PC-9 (cell line): ENCODE measurements around the gene HSBP1. TPM values are rescaled to one million over a fixed set of nuclear protein-coding genes. Genes with fewer than 3 reads are reported as not detected.

ENCODE experiments used
- BruUV-seq: library from RNA; stranded (reverse); fragments of 400-500 nt; replicated peaks from 2 replicates; lab custom pipeline; 2021; lab: Mats Ljungman, UMichigan
- CTCF ChIA-PET: fragments of 300-600 bp; sonication (Branson Sonifier 250); formaldehyde crosslinking; loops from one replicate; lab custom pipeline; 2022; ENCODE audit warnings: antibody characterized with exemption; lab: Charles Lee
- POLR2A ChIA-PET: fragments of 300-600 bp; sonication (Branson Sonifier 250); formaldehyde crosslinking; loops from one replicate; lab custom pipeline; 2022; ENCODE audit warnings: antibody characterized with exemption; ENCODE audit not compliant: unreplicated experiment; lab: Charles Lee
- DNase-seq, 2 experiments: peaks; one replicate each; pipeline versions ENCODE4 v3.0.0 to v3.0.0-alpha.2; 2015 to 2022; ENCODE audit warnings: mixed read lengths in 1 of 2
- H2AFZ ChIP-seq: fragments of 200-600 bp; sonication (generic); 2 replicates; pipeline ENCODE4 v1.8.1; 2017; ENCODE audit warnings: antibody characterized with exemption
- H3F3A ChIP-seq: fragments of 200-600 bp; sonication (generic); 2 replicates; pipeline ENCODE4 v1.8.1; 2017; ENCODE audit warnings: antibody characterized with exemption, mild to moderate bottlenecking, low read depth; ENCODE audit not compliant: insufficient read depth
- H3K27ac ChIP-seq: fragments of 200-600 bp; sonication (generic); 2 replicates; pipeline ENCODE4 v1.6.1; 2016; ENCODE audit warnings: mixed run types
- H3K27me3 ChIP-seq: fragments of 200-600 bp; sonication (generic); 2 replicates; pipeline ENCODE4 v1.6.1; 2016; ENCODE audit warnings: low read depth, mixed run types; ENCODE audit not compliant: insufficient read depth
- H3K36me3 ChIP-seq: fragments of 200-600 bp; sonication (generic); 2 replicates; pipeline ENCODE4 v1.6.1; 2016; ENCODE audit warnings: low read depth, mixed run types
- H3K4me1 ChIP-seq: fragments of 200-600 bp; sonication (generic); replicated peaks from 2 replicates; pipeline ENCODE4 v1.6.1; 2016; ENCODE audit warnings: mixed run types; ENCODE audit not compliant: insufficient read depth
- H3K4me2 ChIP-seq: fragments of 200-600 bp; sonication (generic); 2 replicates; pipeline ENCODE4 v1.6.1; 2017; ENCODE audit warnings: mixed run types
- H3K4me3 ChIP-seq: fragments of 200-600 bp; sonication (generic); 2 replicates; pipeline ENCODE4 v1.6.1; 2016; ENCODE audit warnings: mixed run types
- H3K79me2 ChIP-seq: fragments of 200-600 bp; sonication (generic); 2 replicates; pipeline ENCODE4 v1.6.1; 2017; ENCODE audit warnings: low read depth, mixed run types
- H3K9me2 ChIP-seq: fragments of 200-600 bp; sonication (generic); 2 replicates; pipeline ENCODE4 v1.8.1; 2017; ENCODE audit warnings: mild to moderate bottlenecking; ENCODE audit not compliant: insufficient read depth
- H3K9me3 ChIP-seq: fragments of 200-600 bp; sonication (generic); 2 replicates; pipeline ENCODE4 v1.8.1; 2016; ENCODE audit warnings: low read depth; ENCODE audit not compliant: insufficient read depth
- H4K20me1 ChIP-seq: fragments of 200-600 bp; sonication (generic); 2 replicates; pipeline ENCODE4 v1.8.1; 2017; ENCODE audit not compliant: insufficient read depth
- EZH2 ChIP-seq: fragments of 200-600 bp; sonication (generic); IDR thresholded peaks from 2 replicates; pipeline ENCODE4 v1.8.0; 2017; ENCODE audit warnings: antibody characterized with exemption, low read depth
- intact Hi-C: fragments of 100-400 bp; cut with micrococcal nuclease; formaldehyde crosslinking; loops from one replicate; pipeline ENCODE4 v1.10.0; 2022; ENCODE audit not compliant: unreplicated experiment
- total RNA-seq: library from RNA; stranded (reverse); gene quantifications from 2 replicates; pipeline ENCODE4 v1.2.3, GENCODE V29; 2021
- TF ChIP-seq, protein P1 (sequence below): fragments of 200-600 bp; sonication (generic); conservative IDR thresholded peaks from 2 replicates; pipeline ENCODE4 v1.6.1; 2017; ENCODE audit warnings: mixed run types, antibody characterized with exemption, mild to moderate bottlenecking, moderate library complexity

The HSBP1 gene
- total RNA-seq, 1 experiment from 2014 or later, result 130 TPM

DNA sequence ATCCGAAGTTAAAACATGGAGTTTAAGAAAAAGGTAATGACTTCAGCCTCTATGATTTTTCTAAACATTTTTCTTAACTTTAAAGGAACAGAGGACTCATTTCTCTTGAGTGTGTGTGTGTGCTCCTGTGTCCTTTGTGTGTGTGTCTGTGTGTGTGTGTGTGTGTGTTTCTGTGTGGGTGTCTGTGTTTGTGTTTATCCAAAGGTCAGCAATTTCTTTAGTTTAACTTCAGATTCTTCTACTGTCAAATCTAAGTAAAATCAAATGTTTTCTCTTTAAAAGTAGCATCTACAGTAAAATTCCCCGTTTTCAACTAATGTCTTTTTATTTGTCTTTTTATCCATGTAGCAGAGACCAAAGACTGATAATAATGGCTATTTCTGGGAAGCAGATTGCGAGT, 31.8 kb downstream of the HSBP1 start:
- Histone ChIP-seq H3K36me3 (no peaks in the 10 kb centered on the region), H3K4me2 (no peak overlapping the region), H3K9me3 (no peaks in the 10 kb centered on the region), H3F3A (no peaks in the 10 kb centered on the region), H3K27me3 (peaks cover 72% of the 10 kb centered on the region), H3K9me2 (no peaks in the 10 kb centered on the region; the same call in 1 of the 2 replicates), H3K4me1 (peaks cover 8% of the 10 kb centered on the region), H3K4me3 (no peak overlapping the region), H4K20me1 (no peaks in the 10 kb centered on the region), H3K27ac (no peak overlapping the region), H2AFZ (no peak overlapping the region), H3K79me2 (no peaks in the 10 kb centered on the region)
- no peak for TF ChIP-seq EZH2
- TF ChIP-seq, protein P1, sequence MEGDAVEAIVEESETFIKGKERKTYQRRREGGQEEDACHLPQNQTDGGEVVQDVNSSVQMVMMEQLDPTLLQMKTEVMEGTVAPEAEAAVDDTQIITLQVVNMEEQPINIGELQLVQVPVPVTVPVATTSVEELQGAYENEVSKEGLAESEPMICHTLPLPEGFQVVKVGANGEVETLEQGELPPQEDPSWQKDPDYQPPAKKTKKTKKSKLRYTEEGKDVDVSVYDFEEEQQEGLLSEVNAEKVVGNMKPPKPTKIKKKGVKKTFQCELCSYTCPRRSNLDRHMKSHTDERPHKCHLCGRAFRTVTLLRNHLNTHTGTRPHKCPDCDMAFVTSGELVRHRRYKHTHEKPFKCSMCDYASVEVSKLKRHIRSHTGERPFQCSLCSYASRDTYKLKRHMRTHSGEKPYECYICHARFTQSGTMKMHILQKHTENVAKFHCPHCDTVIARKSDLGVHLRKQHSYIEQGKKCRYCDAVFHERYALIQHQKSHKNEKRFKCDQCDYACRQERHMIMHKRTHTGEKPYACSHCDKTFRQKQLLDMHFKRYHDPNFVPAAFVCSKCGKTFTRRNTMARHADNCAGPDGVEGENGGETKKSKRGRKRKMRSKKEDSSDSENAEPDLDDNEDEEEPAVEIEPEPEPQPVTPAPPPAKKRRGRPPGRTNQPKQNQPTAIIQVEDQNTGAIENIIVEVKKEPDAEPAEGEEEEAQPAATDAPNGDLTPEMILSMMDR, result no peak
- intact Hi-C loops, result no loop called here
- POLR2A ChIA-PET, result no interaction called here
- no TSS peak for BruUV-seq
- CTCF ChIA-PET, result no interaction called here
- DNase-seq, result no peak

DNA sequence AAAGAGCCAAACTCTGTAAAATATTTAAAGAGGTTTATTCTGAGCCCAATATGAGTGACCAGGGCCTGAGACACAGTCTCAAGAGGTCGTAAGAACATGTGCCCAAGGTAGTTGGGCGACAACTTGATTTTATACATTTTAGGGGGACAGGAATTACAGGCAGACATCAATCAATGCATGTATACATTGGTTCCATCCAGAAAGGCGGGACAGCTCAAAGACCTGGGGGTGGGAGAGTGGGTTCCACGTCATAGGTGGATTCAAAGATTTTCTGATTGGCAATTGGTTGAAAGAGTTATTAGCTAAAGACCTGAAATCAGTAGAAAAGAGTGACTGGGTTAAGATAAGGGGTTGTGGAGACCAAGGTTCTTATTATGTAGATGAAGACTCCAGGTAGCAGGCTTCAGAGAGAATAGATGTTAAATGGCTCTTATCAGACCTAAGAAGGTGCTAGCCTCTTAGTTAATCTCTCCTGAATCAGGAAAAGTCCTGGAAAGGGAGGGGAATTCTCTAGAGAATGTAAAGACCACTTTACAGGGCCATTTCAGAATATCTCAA, 32.4 kb downstream of the HSBP1 start:
- no peaks in the 10 kb centered on the region for H4K20me1 ChIP-seq
- no peaks in the 10 kb centered on the region for H3K9me3 ChIP-seq
- H3K4me1 ChIP-seq, result peaks cover 8% of the 10 kb centered on the region
- H3K27me3 ChIP-seq, result peaks cover 77% of the 10 kb centered on the region
- H3K27ac ChIP-seq, result no peak overlapping the region
- H3K4me3 ChIP-seq, result no peak overlapping the region
- H3K9me2 ChIP-seq, result no peaks in the 10 kb centered on the region; the same call in 1 of the 2 replicates
- intact Hi-C loops, result no loop called here
- no peaks in the 10 kb centered on the region for H3K36me3 ChIP-seq
- no peak for DNase-seq
- ChIA-PET CTCF (no interaction called here), POLR2A (no interaction called here)
- H3F3A ChIP-seq, result no peaks in the 10 kb centered on the region
- H2AFZ ChIP-seq, result no peak overlapping the region
- H3K79me2 ChIP-seq, result no peaks in the 10 kb centered on the region
- TF ChIP-seq EZH2, result no peak
- TF ChIP-seq, protein P1, result no peak
- no TSS peak for BruUV-seq
- H3K4me2 ChIP-seq, result no peak overlapping the region

DNA sequence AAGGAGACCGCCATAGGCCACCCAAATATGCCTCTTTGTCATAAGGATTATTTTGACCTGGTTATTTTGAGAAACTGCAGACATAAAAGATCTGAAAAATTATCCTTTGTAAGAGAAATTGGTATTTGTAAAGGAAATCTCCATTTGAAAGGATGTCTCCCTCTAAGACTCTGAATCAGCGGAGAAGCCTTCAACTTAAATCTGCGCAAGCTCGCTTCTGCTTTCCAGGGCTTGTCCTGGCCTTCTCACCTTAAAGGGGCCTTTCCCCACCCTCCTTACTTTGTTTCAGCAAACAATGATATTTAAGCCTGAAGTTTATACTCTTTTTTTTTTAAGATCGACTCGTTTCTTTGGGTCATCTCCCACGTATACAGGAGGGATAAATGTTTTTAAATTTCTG, 34.5 kb downstream of the HSBP1 start:
- no peak overlapping the region for H3K27ac ChIP-seq
- H3K4me1 ChIP-seq, result no peaks in the 10 kb centered on the region
- H3K79me2 ChIP-seq, result no peaks in the 10 kb centered on the region
- CTCF ChIA-PET, result no interaction called here
- no TSS peak for BruUV-seq
- no peak overlapping the region for H3K4me3 ChIP-seq
- H3K9me2 ChIP-seq, result no peaks in the 10 kb centered on the region; the same call in 1 of the 2 replicates
- DNase-seq, result no peak
- no peak overlapping the region for H2AFZ ChIP-seq
- intact Hi-C loops, result no loop called here
- no peaks in the 10 kb centered on the region for H4K20me1 ChIP-seq
- H3K9me3 ChIP-seq, result no peaks in the 10 kb centered on the region
- no peak overlapping the region for H3K4me2 ChIP-seq
- H3K27me3 ChIP-seq, result peaks cover 96% of the 10 kb centered on the region
- H3K36me3 ChIP-seq, result no peaks in the 10 kb centered on the region
- no peaks in the 10 kb centered on the region for H3F3A ChIP-seq
- POLR2A ChIA-PET, result no interaction called here
- TF ChIP-seq, protein P1, result no peak
- TF ChIP-seq EZH2, result no peak
